Midbrain (tissue), 1 donor: ENCODE results near the gene PTPN13.

Source experiments
- DNase-seq: peaks from one replicate; lab custom pipeline; 2025; lab: John Stamatoyannopoulos, UW

The PTPN13 gene

GRCh38 chr4:86587381-86588140, 6.6 kb upstream of the PTPN13 start:
- DNase-seq, result no peak

- DNase-seq, result no peak
Observed at GRCh38 chr4:86592553-86593249, 1.4 kb upstream of the PTPN13 start.

GRCh38 chr4:86594559-86595425, 677 bp downstream of the PTPN13 start:
- DNase-seq, result peak; percentile 66

GRCh38 chr4:86595426-86595805, 1.3 kb downstream of the PTPN13 start:
- peak; percentile 68 for DNase-seq

- DNase-seq, result no peak
Observed at GRCh38 chr4:86596807-86597206, 2.7 kb downstream of the PTPN13 start.

GRCh38 chr4:86600007-86600653, 6.0 kb downstream of the PTPN13 start:
- DNase-seq, result no peak

GRCh38 chr4:86603311-86603885, 9.3 kb downstream of the PTPN13 start:
- no peak for DNase-seq

- no peak for DNase-seq
Observed at GRCh38 chr4:86606809-86607208, 12.7 kb downstream of the PTPN13 start.

GRCh38 chr4:86608757-86609375, 14.8 kb downstream of the PTPN13 start:
- peak; percentile 64 for DNase-seq

GRCh38 chr4:86611757-86612156, 17.6 kb downstream of the PTPN13 start:
- DNase-seq, result no peak

GRCh38 chr4:86613734-86614133, 19.6 kb downstream of the PTPN13 start:
- DNase-seq, result no peak

- DNase-seq, result no peak
Observed at GRCh38 chr4:86614865-86615264, 20.8 kb downstream of the PTPN13 start.

- DNase-seq, result no peak
Observed at GRCh38 chr4:86615501-86615900, 21.4 kb downstream of the PTPN13 start.

GRCh38 chr4:86619656-86620055, 25.5 kb downstream of the PTPN13 start:
- no peak for DNase-seq

GRCh38 chr4:86621435-86621834, 27.3 kb downstream of the PTPN13 start:
- DNase-seq, result no peak

- DNase-seq, result no peak
Observed at GRCh38 chr4:86626066-86626465, 32.0 kb downstream of the PTPN13 start.

GRCh38 chr4:86627462-86628135, 33.5 kb downstream of the PTPN13 start:
- no peak for DNase-seq

- DNase-seq, result no peak
Observed at GRCh38 chr4:86630629-86631028, 36.5 kb downstream of the PTPN13 start.

GRCh38 chr4:86631166-86631565, 37.1 kb downstream of the PTPN13 start:
- DNase-seq, result no peak

- no peak for DNase-seq
Observed at GRCh38 chr4:86633854-86634253, 39.7 kb downstream of the PTPN13 start.

- DNase-seq, result no peak
Observed at GRCh38 chr4:86640469-86640868, 46.4 kb downstream of the PTPN13 start.
